ENCODE results near the gene KIF16B.

Gene KIF16B

DNA sequence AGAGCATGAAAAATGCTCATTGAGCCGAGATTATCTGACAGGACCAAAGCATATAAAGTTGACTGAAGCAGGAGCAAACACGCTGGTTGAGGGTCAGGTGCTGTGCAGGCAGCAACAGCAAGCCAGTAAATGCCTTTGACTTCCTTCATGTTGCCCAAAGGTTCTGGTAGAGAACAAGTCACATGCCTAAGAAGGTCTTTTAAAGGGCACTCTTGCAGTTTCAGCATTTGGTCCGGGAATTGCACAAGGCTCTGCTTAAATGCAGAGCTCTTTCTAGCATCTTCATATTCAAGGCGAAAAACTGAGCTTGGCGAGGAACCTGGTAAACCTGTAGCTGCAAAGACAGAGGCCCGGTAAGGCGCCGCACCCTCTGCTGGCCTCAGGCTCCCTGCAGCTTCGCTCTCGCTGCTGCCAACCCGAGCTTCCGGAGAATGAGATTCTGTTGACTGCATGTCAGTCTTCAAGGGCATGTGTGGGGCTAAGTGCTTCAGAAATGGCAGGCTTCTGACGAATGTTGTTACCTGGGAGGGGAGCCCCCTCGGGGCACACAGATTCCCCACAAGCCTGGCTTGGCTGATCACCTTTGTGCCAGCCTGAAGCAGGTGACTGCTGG lies 205.2 kb downstream of the KIF16B start:
- Histone ChIP-seq H3K27ac (no peak overlapping the region), H3K4me3 (no peak overlapping the region)
- DNase-seq (ENCODE audit: low spot score) = no peak
- TF ChIP-seq, protein P1, sequence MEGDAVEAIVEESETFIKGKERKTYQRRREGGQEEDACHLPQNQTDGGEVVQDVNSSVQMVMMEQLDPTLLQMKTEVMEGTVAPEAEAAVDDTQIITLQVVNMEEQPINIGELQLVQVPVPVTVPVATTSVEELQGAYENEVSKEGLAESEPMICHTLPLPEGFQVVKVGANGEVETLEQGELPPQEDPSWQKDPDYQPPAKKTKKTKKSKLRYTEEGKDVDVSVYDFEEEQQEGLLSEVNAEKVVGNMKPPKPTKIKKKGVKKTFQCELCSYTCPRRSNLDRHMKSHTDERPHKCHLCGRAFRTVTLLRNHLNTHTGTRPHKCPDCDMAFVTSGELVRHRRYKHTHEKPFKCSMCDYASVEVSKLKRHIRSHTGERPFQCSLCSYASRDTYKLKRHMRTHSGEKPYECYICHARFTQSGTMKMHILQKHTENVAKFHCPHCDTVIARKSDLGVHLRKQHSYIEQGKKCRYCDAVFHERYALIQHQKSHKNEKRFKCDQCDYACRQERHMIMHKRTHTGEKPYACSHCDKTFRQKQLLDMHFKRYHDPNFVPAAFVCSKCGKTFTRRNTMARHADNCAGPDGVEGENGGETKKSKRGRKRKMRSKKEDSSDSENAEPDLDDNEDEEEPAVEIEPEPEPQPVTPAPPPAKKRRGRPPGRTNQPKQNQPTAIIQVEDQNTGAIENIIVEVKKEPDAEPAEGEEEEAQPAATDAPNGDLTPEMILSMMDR (IDR thresholded peaks at IDR 0.05) = no peak

DNA sequence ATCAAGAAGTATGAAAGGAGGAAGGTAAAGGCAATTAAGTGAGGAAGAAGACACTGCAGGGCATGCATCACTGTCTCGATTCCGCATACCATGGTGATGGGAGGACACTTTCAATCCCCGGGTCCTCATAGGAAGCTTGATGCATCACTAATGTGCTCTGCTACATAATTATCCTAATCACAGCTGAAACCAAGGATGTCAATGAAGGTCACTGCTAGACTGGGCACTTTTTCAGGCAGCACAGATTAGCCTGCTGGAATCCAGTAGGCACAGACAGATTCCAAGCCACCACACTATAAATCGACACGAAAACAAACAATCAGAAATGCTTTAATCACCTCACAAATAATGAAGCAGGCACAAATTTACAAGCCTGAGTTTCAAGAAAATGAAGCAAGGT lies 206.7 kb downstream of the KIF16B start:
- H3K4me3 ChIP-seq = no peak overlapping the region

DNA sequence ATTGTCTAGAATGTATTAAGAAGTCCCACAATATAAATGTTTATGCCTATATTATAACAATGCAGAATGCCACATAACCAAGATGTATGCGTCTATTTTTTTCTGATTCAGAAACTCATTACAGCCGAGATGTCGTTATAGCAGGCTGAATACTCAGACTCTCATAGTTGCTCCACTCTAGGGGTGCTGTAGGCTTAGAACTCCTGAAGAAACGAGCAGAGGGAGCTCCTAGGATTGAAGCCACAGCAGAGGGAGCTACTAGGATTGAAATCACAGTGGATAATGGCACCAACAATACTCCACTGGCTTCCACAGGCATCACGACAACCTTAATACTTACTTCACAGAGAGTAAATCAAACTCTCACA lies 208.9 kb downstream of the KIF16B start:
- H3K27ac ChIP-seq = no peak overlapping the region
- TF ChIP-seq, protein P1 (IDR thresholded peaks at IDR 0.05) = no peak
- H3K4me3 ChIP-seq = no peak overlapping the region
- no peak for DNase-seq (ENCODE audit: low spot score)

More for the DNA sequence above, 206.7 kb downstream of the KIF16B start:
- TF ChIP-seq, protein P1 (IDR thresholded peaks at IDR 0.05) = no peak
- DNase-seq (ENCODE audit: low spot score) = no peak
- H3K27ac ChIP-seq = no peak overlapping the region

DNA sequence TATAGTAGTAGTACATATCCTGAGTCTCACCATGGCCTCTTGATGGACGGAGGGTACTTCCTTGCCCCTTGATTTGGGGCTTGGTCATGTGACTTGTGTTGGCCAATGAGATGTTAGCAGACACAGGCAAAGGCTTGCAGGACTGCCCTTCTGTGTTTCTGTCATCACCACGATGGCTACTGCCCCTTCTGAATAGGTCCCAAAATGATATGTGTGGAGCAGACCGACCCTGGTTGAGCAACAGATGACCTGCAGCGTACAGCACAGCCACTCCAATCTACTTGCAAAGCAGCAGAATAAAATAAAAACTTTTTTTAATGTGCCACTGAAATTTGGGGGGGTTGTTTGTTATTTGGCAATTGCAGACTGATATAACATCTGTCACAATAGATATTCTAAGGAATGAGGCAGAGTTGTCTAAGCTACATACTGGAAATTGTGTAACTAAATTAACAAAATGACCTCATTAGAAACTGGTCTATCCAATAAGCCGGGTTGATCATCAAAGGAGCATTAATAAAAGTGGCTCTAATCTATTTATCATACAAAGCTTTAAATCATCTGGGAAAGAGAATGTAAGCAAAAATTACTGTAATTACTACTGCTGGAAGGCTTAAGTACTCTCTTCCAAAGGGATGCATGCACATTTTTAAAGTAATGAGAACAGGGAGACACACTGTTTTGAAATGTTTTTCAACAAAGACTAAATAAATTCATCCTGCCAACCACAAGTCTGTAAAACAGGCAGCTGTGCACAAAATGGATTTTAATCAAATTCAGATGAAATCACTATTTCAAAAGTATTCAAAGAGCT lies 209.5 kb downstream of the KIF16B start:
- no peak overlapping the region for H3K4me3 ChIP-seq
- TF ChIP-seq, protein P1 (IDR thresholded peaks at IDR 0.05) = no peak
- DNase-seq (ENCODE audit: low spot score) = no peak
- no peak overlapping the region for H3K27ac ChIP-seq

DNA sequence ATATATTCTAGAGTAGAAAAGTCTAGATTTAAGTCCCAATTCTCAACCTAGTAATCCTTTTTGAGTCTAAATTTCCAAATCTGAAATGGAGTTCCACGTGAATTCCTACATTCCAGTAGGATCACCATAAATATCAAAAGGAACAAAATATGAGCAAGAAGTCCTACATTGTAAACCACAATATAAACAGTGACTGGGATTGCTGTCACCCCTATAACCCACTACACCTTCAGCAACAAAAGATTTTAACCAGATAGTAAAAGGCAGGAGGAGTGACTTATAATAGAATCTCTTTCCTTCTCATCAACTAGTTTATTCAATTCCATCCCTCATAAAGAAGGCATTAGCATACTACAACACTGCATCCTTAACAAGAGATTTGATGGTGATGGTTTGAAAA lies 210.6 kb downstream of the KIF16B start:
- DNase-seq (ENCODE audit: low spot score) = no peak

DNA sequence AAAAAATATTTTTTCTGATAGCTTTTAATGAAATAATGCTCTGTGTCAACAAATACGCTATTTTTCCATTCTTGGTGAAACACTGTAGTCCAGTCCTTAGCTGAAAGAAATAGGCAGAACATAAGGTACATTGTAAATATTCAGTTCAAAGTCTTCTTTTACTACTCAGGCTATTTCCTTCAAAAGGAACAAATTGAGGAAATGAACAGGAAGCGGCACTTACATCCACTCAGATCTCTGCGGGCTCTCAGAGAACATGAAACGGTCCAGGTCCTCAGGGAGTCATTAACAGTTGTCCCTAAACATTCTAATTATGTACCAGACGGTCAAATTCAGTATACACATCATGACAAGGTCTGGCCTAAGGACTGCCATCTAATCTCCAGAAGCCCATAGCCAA lies 212.6 kb downstream of the KIF16B start:
- Histone ChIP-seq H3K4me3 (no peak overlapping the region), H3K27ac (no peak overlapping the region)
- TF ChIP-seq, protein P1 (IDR thresholded peaks at IDR 0.05) = no peak
- DNase-seq (ENCODE audit: low spot score) = no peak

More for the DNA sequence above, 210.6 kb downstream of the KIF16B start:
- no peak overlapping the region for H3K4me3 ChIP-seq
- TF ChIP-seq, protein P1 (IDR thresholded peaks at IDR 0.05) = no peak
- H3K27ac ChIP-seq = no peak overlapping the region

DNA sequence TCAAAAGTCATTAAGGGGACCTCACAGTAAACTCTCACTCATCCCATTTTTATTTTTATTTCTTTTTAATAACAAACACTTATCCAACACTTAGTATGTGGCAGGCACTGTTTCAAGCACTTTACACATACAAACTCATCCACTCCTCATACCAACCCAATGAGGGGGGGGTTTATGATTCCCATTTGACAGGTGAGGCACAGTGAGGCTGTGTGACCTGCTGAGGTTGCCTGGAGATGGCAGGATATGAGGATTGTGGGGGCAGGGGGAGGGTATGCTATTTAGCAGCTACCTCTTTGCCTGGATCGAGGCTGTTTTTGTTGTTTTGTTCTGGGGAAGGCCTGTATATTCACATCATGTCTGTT lies 219.8 kb downstream of the KIF16B start:
- Histone ChIP-seq H3K4me3 (no peak overlapping the region), H3K27ac (no peak overlapping the region)
- TF ChIP-seq, protein P1 (IDR thresholded peaks at IDR 0.05) = no peak
- DNase-seq (ENCODE audit: low spot score) = no peak

All from coronary artery (tissue), 2 donors.